Medulla oblongata (tissue), 1 donor: ENCODE results near the gene VILL.
A peak's percentile ranks its signal among the peaks of the same experiment; 100 is the strongest.
"Not testable (repeated sequence)": the region's sequence is repeated elsewhere in the genome, so short reads cannot be mapped to it uniquely, and the experiment has no call there.

ENCODE experiments used
- DNase-seq: peaks from one replicate; pipeline ENCODE4 v3.0.0-alpha.2; 2015; ENCODE audit errors: extremely low spot score

Gene VILL

GRCh38 chr3:38017445-38018295, 27.1 kb downstream of the VILL start:
- no peak for DNase-seq

DNA sequence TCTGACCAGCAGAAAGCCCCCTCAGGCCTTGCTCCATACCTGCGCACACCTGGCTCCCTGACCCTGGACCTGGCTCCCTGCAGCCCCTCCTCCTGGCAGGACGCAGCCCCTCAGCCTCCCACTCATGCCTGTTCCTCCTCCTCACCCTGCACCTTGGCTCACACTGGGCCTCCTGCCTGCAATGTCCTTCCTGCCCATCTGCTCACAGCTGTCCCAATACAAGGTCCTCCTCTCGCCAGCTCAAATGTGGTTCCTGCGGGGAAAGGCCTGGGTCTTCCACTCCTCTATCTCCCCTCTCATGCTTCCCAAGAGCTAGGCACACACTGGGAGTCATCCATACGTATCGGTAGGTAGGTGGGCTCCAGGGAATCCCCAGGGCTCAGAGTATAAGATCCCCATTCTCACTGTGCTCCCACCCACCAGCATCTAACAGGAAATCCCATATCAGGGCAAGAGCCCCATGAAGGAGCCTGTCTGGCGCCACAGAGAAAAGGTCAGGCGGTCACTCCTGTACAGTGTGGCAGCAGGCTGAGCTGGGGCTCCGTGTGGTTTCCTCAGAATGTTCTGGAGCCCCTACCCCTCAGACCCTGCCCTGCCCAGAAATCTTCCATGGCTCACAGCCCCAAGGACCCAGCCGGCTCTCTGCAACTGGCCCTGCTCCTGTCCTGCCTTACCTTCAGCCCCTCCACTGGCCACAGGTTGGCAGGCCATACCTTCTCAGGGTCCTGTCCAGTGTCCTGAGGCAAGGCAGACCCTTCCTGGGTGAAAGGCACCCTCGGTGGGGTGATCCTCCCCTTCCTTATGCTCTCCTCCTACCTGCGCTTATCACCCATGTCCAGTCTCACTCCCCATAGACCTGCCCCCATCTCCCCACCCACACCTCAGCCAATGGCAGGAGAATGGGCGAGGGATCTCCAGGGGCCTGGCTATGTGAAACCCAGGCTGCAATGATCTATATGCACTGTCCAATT, 28.0 kb downstream of the VILL start:
- DNase-seq, result no peak

GRCh38 chr3:38019658-38020341, 29.2 kb downstream of the VILL start:
- no peak for DNase-seq

DNA sequence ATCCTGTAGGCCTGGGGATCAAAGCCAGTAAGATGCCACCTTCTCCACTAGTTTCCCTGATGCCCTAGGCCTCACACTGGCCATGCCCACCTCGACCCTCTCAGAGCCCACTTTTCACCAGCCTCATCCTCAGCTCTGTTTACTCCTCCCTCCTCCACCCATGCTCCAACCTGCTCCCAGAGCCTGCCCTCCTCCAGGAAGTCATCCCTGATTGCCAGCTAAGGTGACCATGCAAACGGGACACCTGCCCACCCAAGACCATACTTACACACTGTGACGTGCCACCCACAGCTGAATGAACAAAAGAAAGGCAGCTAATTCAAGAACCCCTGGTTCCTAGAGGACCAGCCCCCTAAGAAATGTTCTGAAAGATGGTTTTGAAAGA, 29.7 kb downstream of the VILL start:
- DNase-seq, result no peak

DNA sequence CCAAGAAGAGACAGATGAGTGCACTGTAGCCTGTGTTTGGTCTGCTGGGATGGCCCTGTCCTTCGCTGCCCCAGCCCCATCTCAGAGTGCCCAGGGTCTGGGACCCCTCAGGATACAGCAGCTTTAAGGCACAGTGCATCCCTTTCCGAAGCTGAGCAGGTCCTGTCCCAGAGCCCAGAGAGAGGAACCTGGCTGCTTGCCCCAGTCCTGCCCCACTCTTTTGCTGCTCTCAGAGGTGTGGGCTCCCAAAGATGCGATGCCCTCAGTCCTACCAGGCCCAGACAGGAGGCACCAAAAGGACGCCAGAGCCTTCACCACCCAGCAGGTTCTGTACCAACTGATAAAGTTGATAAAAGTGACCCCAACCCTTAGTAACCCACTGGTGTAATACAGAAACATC, 30.6 kb downstream of the VILL start:
- no peak for DNase-seq

DNA sequence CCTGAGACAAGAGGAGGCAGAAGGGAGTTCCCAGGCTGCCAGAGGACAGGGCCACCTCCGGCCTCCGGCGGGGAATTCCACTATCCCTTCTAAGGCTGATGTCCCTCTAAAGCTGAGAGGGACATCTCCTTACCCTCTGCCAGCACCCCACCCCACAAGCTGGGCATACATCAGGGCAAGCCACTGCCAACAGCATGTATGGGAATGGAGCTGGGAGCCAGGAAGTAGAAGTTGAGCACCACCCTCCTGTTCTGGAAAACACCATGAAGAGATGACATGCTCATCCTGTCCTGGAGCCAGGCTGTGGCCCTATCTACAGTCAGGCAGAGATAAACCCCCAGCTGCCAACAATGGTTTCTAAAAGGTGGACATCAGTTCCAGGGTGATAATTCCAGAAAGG, 31.7 kb downstream of the VILL start:
- no peak for DNase-seq

DNA sequence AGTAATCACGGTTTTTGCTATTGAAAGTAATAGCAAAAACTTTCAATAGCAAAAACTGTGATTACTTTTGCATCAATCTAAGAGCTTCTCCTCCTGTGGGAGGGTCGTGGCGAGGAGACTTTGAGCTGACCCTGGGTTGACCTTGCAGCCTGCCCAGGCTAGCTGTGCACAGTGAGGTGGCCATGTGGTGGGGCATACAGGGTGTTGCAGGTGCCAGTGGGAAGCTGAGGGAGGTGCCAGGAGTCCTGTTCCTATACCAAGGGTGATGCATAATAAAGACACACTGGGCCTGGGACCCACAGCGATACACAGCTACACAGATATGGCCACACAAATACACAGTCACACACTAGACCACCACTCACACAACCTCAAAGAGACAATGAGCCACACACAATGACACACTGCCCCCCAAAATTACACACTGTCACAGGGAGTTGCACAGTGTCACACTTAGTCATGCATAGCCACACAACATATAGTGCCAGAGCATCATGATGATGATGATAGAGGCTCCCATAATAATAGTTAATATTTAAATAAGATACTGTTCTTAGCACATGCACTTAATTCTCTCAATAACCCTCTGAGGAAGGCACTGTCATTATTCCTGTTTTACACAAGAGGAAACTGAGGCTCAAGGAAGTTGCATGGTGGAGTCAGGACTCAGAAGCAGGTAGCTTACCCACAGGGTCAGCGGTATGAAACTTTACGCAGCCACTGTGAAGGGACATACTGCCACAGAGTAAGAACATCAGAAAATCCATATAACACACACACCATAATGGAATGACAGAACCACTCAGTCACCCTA, 32.5 kb downstream of the VILL start:
- DNase-seq, result no peak

DNA sequence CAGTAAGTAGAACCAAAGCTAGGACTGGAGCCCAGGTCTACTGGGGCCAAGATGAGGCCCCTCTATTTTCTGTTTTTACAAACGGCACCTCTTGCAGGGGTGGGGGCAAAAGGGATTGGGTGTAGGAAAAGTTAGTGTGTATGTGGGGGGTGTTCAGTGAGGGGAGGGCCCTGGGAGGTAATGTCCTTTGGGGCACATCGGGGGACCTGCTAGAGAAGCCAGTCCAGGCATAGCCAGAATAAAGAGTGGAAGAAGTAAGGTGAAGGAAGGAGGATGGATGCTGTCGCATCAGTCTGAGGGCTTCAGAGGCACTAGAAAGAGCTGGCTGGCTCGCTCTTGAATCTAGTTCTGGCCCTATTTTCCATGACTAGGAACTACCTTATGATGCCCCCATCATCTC, 36.3 kb downstream of the VILL start:
- no peak for DNase-seq

DNA sequence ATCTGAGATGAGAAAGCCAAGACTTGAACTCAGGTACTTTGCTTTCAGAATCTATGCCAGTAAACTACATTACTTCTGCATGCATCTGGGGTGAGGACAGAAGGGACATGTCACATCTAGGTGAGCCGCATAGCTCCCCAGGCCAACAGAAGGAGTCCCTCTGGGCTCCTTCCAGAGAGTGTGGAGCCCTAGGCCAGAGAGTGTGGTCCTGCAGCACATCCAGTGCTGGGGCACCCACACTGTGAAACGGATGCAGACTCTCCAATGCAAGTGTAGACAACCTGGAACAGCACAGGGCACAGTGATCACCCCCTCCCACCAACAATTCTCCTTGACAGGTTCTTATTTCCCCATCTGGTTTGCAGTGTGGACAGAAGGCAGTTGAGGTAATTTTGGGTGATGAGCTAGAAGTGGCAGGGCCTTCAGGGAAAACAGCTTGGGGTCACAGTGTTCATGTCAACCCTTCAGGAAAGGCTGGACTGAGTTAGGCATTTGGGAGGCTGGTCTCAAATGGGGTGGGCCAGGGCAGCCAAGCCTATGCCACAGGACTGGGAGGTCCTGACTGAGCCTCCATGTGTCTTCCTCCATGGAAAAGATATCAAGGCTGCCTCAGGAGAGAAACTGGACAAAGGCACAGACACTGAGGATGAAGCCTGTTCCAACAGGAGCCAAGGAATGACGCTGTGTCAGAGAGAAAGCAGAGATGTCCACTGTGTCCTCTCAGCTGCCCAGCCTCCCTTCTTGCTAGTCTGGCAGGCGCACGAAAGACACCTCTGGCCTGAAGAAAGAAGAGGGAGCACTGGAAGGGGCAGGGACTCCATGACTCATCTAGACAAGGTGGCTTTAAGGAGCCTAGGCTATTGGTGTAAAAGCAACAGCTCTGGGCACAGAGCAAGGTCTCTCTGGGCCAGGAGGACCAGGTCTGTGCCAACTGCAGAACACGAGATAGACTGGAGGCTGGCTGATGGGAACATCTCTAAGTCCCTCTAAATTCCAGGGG, 37.2 kb downstream of the VILL start:
- DNase-seq, result peak; percentile 38

GRCh38 chr3:38028621-38029361, 38.2 kb downstream of the VILL start:
- DNase-seq, result no peak

GRCh38 chr3:38029400-38030125, 39.0 kb downstream of the VILL start, which contains the start of gene PLCD1:
PLCD1 (minus strand) TSS chr3:38029642; CDS start chr3:38029539, 103 bp downstream.
- DNase-seq, result peak; percentile 84

GRCh38 chr3:38030126-38031021, 39.8 kb downstream of the VILL start:
- DNase-seq, result no peak

- peak; percentile 56 for DNase-seq
These were observed 40.7 kb downstream of the VILL start for GRCh38 chr3:38031022-38031994.

- DNase-seq, result no peak
These were observed 41.8 kb downstream of the VILL start for GRCh38 chr3:38032328-38032865.

DNA sequence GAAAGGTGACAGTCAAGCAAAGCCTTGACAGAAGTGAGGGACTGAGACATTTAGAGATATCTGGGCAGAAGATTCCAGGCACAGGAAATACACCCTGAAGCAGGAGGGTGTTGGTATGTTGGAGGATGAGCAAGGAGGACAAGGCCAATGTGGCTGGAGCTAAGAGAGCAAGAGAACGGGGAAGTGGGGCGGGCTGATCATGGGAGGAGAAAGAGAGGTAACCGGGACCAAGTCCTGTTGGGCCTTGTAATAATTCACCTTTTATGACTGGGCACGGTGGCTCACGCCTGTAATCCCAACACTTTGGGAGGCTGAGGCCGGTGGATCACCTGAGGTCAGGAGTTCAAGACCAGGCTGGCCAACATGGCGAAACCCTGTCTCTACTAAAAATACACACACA, 43.0 kb downstream of the VILL start:
- not testable (repeated sequence) for DNase-seq

- DNase-seq, result not testable (repeated sequence)
These were observed 43.7 kb downstream of the VILL start for GRCh38 chr3:38034335-38034734.
